GM06990 (cell line): ENCODE measurements around the gene UBE2N.

Source experiments
- DNase-seq: peaks from one replicate; pipeline ENCODE4 v3.0.0-alpha.2; 2011; ENCODE audit not compliant: insufficient read length; ENCODE audit errors: extremely low read depth
- H3K27me3 ChIP-seq: replicated peaks from 2 replicates; pipeline ENCODE4 v1.6.0; 2011; ENCODE audit warnings: low read length; ENCODE audit not compliant: control insufficient read depth, insufficient read depth
- H3K36me3 ChIP-seq: 2 replicates; pipeline ENCODE4 v1.5.1; 2011; ENCODE audit warnings: low read length; ENCODE audit not compliant: control insufficient read depth, insufficient read depth
- H3K4me3 ChIP-seq: replicated peaks from 2 replicates; pipeline ENCODE4 v1.5.1; 2011; ENCODE audit warnings: low read depth, mild to moderate bottlenecking, control low read depth, low read length
- CTCF ChIP-seq: IDR thresholded peaks from 2 replicates; pipeline ENCODE4 v1.5.1; 2011; ENCODE audit warnings: low read length, control low read depth, mild to moderate bottlenecking, inconsistent platforms; ENCODE audit not compliant: insufficient read depth, poor library complexity, severe bottlenecking

UBE2N gene

GRCh38 chr12:93365616-93366405 lies 75.9 kb downstream of the UBE2N start:
- no peaks in the 10 kb centered on the region for H3K27me3 ChIP-seq
- no peak for TF ChIP-seq CTCF
- no peak for DNase-seq
- H3K36me3 ChIP-seq = no peaks in the 10 kb centered on the region
- H3K4me3 ChIP-seq = no peak overlapping the region

- no peak for DNase-seq
- Histone ChIP-seq H3K4me3 (no peak overlapping the region), H3K27me3 (no peaks in the 10 kb centered on the region), H3K36me3 (no peaks in the 10 kb centered on the region)
- no peak for TF ChIP-seq CTCF
Observed at GRCh38 chr12:93363841-93364297, 77.9 kb downstream of the UBE2N start.

GRCh38 chr12:93361151-93361919 lies 80.4 kb downstream of the UBE2N start:
- H3K4me3 ChIP-seq = no peak overlapping the region
- no peaks in the 10 kb centered on the region for H3K27me3 ChIP-seq
- no peaks in the 10 kb centered on the region for H3K36me3 ChIP-seq
- TF ChIP-seq CTCF = no peak
- DNase-seq = no peak

GRCh38 chr12:93360688-93361087 lies 81.1 kb downstream of the UBE2N start:
- no peaks in the 10 kb centered on the region for H3K27me3 ChIP-seq
- TF ChIP-seq CTCF = no peak
- H3K4me3 ChIP-seq = no peak overlapping the region
- DNase-seq = no peak
- no peaks in the 10 kb centered on the region for H3K36me3 ChIP-seq

GRCh38 chr12:93358821-93359220 lies 82.9 kb downstream of the UBE2N start:
- TF ChIP-seq CTCF = no peak
- H3K27me3 ChIP-seq = no peaks in the 10 kb centered on the region
- no peak for DNase-seq
- H3K4me3 ChIP-seq = no peak overlapping the region
- H3K36me3 ChIP-seq = no peaks in the 10 kb centered on the region
